Measurements from ENCODE around the gene GDF2. TPM values are rescaled to one million over a fixed set of nuclear protein-coding genes. Genes with fewer than 3 reads are reported as not detected.
A peak's percentile ranks its signal among the peaks of the same experiment; 100 is the strongest.

GDF2 gene
- total RNA-seq, 1 experiment from 2014 or later: not detected

- Histone ChIP-seq H4K20me1 (ENCODE audit: control insufficient read depth, insufficient read depth, insufficient read length) (no peaks in the 10 kb centered on the region), H3K79me1 (ENCODE audit: insufficient read depth, low read depth, low read length, poor library complexity, severe bottlenecking) (no peaks in the 10 kb centered on the region), H2BK120ac (ENCODE audit: low read depth, low read length, poor library complexity, severe bottlenecking) (no peak overlapping the region), H3T11ph (ENCODE audit: low read length) (no peak overlapping the region), H3K27ac (ENCODE audit: insufficient read length, low read depth, low read length) (no peak overlapping the region), H3K14ac (ENCODE audit: insufficient read depth, low read length) (no peak overlapping the region), H4K8ac (replicated peaks; ENCODE audit: insufficient read length, low read depth, low read length) (no peak overlapping the region), H3K18ac (ENCODE audit: insufficient read length, low read depth, low read length) (no peak overlapping the region), H4K5ac (ENCODE audit: insufficient read length, low read depth, low read length) (no peak overlapping the region), H2AK5ac (ENCODE audit: insufficient read length, low read length) (no peak overlapping the region), H3K23ac (ENCODE audit: insufficient read length, low read depth, low read length) (no peak overlapping the region), H2BK5ac (ENCODE audit: insufficient read length, low read length) (no peak overlapping the region), H3K9me3 (ENCODE audit: control insufficient read depth, low read depth, low read length) (no peaks in the 10 kb centered on the region), H3K56ac (ENCODE audit: insufficient read length, low read depth, low read length) (no peak overlapping the region), H3K23me2 (ENCODE audit: insufficient read length, low read depth, low read length, poor library complexity, severe bottlenecking) (no peaks in the 10 kb centered on the region), H2AFZ (ENCODE audit: low read length) (no peak overlapping the region), H2BK15ac (ENCODE audit: low read depth, low read length) (no peak overlapping the region), H3K9ac (ENCODE audit: extremely low read depth, insufficient read length, low read length) (no peak overlapping the region), H3K4me2 (ENCODE audit: insufficient read depth, insufficient read length, low read length) (no peak overlapping the region), H2BK20ac (ENCODE audit: low read depth, low read length, poor library complexity, severe bottlenecking) (no peak overlapping the region), H3K4me1 (ENCODE audit: insufficient read depth, low read length) (no peaks in the 10 kb centered on the region), H2BK12ac (ENCODE audit: insufficient read length, low read depth, low read length) (no peak overlapping the region), H3K79me2 (ENCODE audit: insufficient read depth, low read length) (no peaks in the 10 kb centered on the region), H3K27me3 (ENCODE audit: insufficient read depth, low read length) (no peaks in the 10 kb centered on the region; the same call in 1 of the 2 replicates), H4K91ac (ENCODE audit: insufficient read length, low read depth, low read length) (no peak overlapping the region), H3K4ac (ENCODE audit: low read depth, low read length) (no peak overlapping the region)
- Mint-ChIP-seq H3K4me1 (peaks cover 0 to 16% of the 10 kb centered on the region in 2 experiments; a peak in 3 of 4 replicates), H3K36me3 (ENCODE audit: insufficient read depth in 1 of 3, low read depth in 3 of 3) (no peaks in the 10 kb centered on the region), H3K4me3 (no peak overlapping the region), H3K27ac (no peak overlapping the region), H3K9me3 (no peaks in the 10 kb centered on the region), H3K27me3 (ENCODE audit: low read depth) (peaks cover 45% of the 10 kb centered on the region)
- TF ChIP-seq CTCF (conservative IDR thresholded peaks at IDR 0.05): no peak
- WGBS (ENCODE audit: extremely low coverage, insufficient read length, low lambda C conversion rate): no CpG with 5 or more reads among the region's 9 CpGs
- peak; percentile 6 for DNase-seq
Observed at GRCh38 chr10:47294057-47294456, 28.2 kb upstream of the GDF2 start.
